ENCODE measurements around the gene STPG1.

Gene STPG1

DNA sequence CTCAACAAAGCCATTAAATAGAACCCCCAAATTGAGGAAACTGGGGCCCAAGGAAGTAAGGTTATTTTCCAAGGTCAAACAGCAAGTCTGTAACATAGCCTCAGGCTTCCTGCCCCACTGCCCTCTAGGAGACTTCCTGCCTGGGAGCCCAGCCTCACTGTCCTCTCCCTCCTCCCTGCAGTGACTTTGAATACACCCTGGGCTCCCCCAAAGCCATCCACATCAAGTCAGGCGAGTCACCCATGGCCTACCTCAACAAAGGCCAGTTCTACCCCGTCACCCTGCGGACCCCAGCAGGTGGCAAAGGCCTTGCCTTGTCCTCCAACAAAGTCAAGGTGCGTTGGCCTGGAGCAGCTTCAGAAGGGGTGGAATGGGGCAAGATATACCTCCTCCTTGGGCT lies 76.1 kb downstream of the STPG1 start:
- DNase-seq, result no peak

- no peak for DNase-seq
These were observed 77.5 kb downstream of the STPG1 start for GRCh38 chr1:24336075-24336474.

DNA sequence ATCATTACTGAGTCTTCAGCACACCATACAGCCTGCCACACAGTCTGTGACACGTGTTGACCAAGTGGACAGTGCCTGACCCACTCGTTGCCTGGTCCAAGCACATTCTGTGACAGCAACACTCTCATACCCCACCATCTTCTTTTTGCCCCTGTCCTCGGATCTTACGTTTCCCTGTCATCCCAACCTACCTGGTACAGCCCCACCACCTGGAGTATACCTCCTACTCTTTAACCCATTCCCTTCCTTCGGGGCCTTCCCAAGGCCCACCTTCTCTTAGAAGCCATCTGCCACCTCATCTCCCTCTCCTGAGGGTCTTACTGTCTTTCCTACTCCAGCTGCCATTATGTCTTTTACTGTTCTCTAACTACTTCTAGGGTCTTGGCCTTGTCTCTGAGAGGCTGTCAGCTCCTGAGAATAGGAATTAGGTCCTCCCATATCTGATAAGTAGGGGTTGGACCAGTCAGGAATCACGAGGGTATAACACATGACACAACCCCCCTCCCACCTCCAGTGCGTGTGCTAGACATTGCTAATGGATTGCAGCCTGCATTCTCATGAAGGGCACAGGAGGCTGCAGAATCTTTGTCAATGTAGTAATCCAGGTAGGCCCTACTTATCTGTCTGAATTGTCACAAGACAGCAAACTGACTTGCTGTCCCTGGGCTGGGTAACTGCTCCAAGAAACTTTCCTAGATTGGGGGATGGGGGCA lies 81.5 kb downstream of the STPG1 start:
- DNase-seq, result no peak

DNA sequence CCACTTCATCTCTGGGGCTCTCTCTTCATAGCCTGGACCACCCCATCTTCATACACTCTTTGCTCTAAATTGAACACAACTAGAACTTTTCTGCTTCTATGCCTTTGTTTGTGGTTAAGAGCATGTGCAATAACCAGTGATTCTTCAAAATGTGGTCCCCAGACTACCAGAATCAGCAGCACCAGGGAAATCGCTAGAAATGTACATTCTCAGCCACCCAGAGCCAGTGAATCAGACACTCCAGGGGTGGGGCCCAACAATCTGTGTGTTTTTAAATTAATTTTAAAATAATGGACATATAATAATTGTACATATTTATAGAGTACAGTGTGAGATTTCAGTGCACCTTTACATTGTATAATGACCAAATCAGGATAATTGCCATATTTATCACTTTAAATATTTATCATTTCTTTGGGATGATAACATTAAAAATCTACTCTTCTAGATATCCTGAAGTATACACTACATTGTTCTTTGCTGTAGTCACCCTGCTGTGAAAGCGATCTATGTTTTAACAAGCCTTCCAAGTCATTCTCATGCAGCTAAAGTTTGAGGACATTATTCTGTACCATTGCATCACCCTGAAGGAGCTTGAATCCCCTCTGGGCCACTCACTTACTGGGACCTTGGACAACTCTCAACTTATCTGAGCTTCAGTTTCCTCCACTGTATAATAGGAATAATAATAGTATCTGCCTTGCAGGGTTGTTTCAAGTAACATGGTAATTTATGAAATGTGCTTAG lies 83.6 kb downstream of the STPG1 start:
- no peak for DNase-seq

DNA sequence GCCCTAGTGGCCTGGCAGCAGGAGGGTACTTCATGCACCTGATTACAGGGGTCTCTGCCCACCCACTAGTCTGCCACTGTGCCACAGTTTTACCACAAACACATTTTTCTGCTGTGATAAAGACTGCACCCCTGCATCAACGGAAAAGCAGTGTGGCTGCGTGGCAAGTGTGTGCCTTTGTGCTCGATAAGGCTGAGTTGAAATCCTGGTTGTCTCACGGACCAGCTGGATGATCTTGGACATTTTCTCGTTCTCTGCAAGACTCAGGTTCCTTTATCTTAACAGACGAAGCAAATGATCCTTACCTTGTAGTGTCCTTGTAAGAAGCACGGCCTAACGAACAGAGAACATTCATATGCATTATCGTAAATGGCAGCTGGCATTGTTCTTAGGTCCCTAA lies 84.3 kb downstream of the STPG1 start:
- DNase-seq, result no peak

- DNase-seq, result no peak
These were observed 85.7 kb downstream of the STPG1 start for GRCh38 chr1:24327891-24328290.

DNA sequence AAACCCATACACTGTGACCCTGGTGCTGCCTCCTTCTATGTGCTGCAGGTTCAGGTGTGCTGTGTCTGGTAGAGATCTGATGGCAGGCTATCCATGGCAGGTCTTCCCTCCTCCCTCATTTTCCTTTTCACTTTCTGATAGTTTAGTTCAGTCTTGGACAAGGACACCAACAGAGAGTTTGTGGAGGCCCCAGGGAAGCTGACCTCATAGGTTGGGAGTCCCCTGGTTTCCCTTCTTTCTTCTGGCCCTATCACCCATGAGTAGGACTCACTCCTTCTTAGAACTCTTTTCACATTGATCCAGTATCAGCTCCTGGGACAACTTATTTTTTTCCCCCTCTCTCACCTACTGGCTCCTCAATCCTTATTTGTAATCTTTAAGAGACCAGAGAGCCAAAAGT lies 86.1 kb downstream of the STPG1 start:
- no peak for DNase-seq

DNA sequence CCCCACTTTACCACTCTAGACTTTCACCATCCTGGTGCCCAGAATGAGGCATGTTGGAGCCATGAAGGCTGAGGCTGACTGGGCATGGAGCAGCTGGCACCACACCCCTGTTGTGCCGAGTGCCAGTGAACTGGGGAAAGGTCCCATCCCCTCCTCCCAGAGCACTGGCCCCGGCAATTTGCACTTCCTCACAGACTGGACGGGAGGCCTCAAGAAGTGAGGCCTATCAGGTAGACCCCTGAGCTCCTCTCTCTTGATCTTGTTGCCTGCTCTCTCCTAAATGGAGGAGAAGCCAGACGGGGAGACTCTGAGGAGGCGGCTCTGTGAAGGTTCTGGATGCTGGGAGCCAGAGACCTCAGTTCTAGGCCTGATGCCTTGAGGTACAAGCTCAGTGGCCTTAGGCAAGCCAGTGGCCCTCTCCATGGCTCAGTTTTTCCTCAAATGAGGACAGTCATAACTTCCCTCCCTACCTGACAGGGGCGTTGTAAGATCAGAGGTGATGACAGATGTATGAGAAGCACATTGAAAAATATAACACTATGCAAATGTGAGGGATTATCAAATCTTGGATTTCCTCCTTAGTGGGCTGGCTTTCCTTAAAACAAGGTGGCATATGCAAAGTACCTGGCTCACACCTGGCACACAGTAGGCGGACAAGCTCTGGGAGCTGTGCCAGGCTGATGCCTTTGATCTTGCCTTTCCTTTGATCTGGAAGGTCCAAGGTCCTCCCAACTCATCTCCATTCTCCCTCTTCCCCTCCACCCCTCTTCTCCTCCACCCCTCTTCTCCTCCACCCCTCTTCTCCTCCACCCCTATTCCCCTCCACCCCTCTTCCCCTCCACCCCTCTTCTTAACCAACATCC lies 87.8 kb downstream of the STPG1 start:
- no peak for DNase-seq

DNA sequence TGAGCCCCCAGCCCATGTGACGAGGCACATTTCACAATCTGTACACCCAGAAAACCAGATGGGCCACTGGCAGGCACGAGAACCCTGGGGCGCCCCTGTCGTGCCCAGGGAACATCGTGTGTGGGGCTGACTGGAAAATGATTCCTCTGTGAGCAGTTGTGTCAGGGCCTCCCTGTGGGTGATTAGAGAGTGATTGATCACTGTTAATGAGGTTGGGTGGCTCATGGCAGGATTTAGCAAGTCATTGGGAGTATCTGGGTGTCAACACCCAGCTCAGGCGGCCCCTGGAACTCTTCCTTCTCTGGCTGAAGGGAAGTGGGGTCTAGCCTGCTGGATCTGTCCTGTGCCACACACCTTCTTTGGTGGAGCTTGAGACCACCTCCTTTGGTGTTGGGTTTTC lies 88.7 kb downstream of the STPG1 start:
- DNase-seq, result no peak

DNA sequence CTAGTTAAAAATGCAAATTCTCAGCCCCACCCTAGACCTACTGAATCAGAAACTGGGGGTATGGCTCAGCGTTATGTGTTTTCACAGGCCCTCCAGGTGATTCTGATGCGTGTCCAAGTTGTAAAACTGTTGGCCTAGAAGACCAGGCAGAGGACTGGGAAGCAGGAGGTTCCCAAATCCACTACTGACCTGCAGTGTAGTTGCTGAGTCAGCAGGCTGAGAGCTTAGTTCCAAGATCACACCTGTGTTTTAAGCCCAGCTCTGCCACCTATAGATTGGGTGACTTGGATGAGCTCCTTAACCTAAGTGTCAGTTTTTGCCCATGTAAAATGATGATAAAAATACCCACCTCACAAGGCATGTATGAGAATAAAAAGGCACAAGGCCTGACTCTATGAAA lies 90.3 kb downstream of the STPG1 start:
- DNase-seq, result no peak

DNA sequence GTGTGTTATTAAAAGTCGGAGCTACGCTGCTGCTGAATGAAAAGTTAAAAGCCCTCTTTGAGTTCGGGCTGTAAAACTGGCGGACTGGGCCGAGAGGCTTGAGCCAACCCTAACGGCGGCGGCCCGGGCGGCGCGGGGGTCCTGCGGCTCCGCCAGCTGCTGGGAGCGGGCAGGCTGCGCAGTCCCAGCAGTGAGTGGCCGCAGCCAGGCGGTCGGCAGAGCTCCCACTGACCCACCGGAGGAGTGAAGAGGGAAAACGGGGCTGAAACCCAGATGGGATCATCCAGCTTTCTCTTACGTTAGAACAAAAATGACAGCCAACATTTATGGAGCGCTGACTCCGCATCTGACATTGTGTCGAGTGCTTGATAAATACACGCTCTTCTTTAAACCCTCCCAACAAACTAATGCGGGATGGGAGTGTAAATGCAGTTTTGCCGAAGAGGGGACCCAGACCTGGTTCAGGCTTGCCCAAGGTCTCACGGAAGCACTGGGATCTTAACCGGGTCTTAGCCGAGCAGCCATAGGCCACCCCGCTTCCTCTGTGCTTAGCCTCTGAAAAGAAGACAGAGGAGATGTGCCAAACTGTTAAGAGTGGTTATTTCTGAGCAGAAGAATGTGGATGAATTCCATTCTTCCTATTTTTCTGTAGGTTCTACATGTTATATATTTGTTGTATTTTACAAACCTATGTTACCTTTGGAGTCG lies 91.0 kb downstream of the STPG1 start:
- no peak for DNase-seq

- DNase-seq, result peak; percentile 32
These were observed 91.7 kb downstream of the STPG1 start for GRCh38 chr1:24321697-24322469.

DNA sequence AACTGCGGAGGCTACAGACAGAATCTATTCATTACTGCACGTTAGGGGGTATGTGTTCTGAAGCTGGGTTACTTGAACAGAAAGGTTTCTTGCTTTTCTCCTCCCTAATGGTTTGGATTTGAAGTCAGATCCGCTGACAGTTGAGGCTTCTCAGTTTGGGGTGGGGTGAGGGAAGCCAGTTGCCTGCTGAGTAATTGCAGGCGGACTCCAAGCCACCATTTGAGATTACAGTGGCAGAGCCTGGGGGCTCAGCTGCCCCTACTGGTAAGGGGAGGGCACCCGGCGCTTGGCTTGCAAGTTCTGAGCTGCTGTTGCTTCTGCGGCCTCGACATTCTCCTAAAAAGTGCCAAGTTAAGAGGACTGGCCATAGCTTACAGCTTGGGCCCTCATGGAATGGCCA lies 92.5 kb downstream of the STPG1 start:
- no peak for DNase-seq

GRCh38 chr1:24319962-24320361 lies 93.6 kb downstream of the STPG1 start:
- DNase-seq, result no peak

DNA sequence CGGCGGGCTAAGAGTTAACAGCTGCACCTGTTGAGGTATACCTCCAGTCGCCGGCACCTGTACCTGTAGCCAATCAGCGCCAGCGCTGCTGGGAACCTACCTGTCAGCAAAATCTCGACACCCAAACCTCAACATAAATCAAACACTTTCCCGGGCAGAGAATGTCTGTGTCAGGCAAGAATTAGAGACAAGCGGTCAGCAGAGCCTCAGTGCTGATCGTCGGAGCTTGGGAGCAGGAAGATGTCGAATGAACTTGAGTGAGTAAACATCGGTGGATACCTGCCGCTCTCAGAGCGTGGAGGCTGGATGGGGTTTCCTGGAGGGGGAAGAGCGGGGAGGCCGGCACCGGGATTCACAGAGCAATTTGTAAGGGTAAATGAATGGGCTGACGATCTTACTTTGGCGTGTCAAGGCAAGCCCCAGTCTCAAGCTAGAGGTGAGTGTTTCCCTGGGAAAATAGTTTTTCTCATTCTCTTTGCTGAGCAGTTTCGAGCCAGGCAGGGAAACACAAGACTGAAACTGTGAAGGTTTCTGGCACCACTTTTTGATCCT lies 94.2 kb downstream of the STPG1 start, which contains the start of gene GRHL3:
GRHL3 (plus strand) TSS at position 46 of the 552 bp plus-strand sequence; CDS start at position 241, 195 bp downstream.
- DNase-seq, result no peak

GRCh38 chr1:24318615-24319311 lies 94.8 kb downstream of the STPG1 start:
- DNase-seq, result no peak

- no peak for DNase-seq
These were observed 95.5 kb downstream of the STPG1 start for GRCh38 chr1:24317956-24318614.

DNA sequence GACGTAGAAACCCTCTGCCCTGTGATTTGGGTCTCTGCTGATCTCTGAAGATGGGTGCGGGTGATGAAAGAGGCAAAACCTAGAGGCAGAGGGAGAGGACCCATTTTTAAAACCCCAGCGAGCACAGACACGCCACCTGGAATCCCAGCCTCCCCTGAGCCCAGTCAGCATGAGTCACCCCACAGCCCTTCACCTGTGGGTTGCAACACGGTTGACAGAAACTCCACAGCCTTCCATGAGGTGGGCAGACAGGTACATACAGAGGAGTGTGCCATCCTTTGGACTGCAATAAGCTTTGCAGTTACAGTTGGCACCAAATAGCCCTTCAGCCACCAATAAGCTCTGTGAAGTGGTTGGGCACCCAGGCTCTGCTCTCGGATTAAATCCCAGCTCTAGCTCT lies 96.5 kb downstream of the STPG1 start:
- DNase-seq, result no peak

DNA sequence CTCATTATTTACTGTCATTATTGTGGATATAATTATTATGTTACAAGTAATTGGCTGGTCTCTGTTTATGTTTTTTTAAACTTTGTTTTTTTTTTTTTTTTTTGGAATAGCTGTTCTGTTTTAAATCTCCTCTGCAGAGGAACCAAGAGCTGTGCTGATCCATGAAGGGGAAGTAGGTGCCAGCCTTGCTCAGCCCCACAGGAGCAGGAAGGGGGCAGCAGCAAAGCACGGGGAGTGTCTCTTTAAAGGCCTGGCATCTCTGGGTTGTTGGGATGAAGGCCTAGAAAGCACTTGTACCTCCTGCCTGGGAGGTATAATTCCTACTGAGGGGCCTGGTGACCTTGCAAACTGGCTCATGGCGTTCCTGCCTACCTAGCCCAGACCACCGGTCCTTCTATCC lies 96.9 kb downstream of the STPG1 start:
- DNase-seq, result no peak

DNA sequence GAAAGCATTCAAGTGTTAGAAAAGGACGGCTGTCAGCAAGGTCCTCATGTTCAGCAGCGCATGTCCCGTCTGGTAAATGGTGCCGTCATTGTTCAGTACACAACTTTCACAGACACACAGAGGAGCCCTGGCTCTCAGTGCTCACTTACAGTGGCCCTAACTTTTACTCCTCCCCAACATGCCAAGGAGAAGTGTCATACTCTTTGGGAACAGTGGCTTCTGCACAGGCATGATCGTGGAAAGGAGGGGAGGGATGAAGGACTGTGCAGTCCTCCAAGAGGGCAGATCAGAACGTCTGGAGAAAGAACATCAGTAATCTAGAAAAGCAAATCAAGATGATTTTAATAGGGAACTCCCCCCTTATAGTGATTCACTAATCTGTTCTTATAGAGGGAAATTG lies 98.2 kb downstream of the STPG1 start:
- DNase-seq, result no peak

GRCh38 chr1:24311741-24312140 lies 101.8 kb downstream of the STPG1 start:
- no peak for DNase-seq
